GM21619 (cell line): ENCODE results near the gene TMEM52.

Experiments used
- ATAC-seq: cut with Tn5 transposase; IDR thresholded peaks from one replicate; pipeline ENCODE4 v1.9.1; 2021; ENCODE audit not compliant: unreplicated experiment

Gene TMEM52

GRCh38 chr1:1928231-1929101 is 9.4 kb upstream of the TMEM52 start:
- no peak for ATAC-seq

- ATAC-seq, result no peak
Measured at GRCh38 chr1:1927751-1928150, 8.7 kb upstream of the TMEM52 start.

- ATAC-seq, result no peak
Measured at GRCh38 chr1:1926886-1927660, 8.0 kb upstream of the TMEM52 start.

- ATAC-seq, result no peak
Measured at GRCh38 chr1:1926346-1926811, 7.3 kb upstream of the TMEM52 start.

- ATAC-seq, result no peak
Measured at GRCh38 chr1:1925437-1926345, 6.6 kb upstream of the TMEM52 start.

GRCh38 chr1:1924849-1925248 is 5.8 kb upstream of the TMEM52 start:
- no peak for ATAC-seq

- ATAC-seq, result no peak
Measured at GRCh38 chr1:1924386-1924785, 5.3 kb upstream of the TMEM52 start.

GRCh38 chr1:1922956-1923833 is 4.1 kb upstream of the TMEM52 start:
- ATAC-seq, result no peak

GRCh38 chr1:1922702-1922955 is 3.5 kb upstream of the TMEM52 start:
- no peak for ATAC-seq

- ATAC-seq, result no peak
Measured at GRCh38 chr1:1921901-1922701, 3.0 kb upstream of the TMEM52 start.

GRCh38 chr1:1921459-1921862 is 2.4 kb upstream of the TMEM52 start:
- ATAC-seq, result no peak

GRCh38 chr1:1920608-1921458 is 1.8 kb upstream of the TMEM52 start:
- no peak for ATAC-seq

- no peak for ATAC-seq
Measured at GRCh38 chr1:1920057-1920607, 1.1 kb upstream of the TMEM52 start.

GRCh38 chr1:1919304-1920056 is 401 bp upstream of the TMEM52 start:
- ATAC-seq, result peak; percentile 65

- no peak for ATAC-seq
Measured at GRCh38 chr1:1917995-1918900, 831 bp downstream of the TMEM52 start.

GRCh38 chr1:1917304-1917976 is 1.6 kb downstream of the TMEM52 start:
- no peak for ATAC-seq
